Endometrial microvascular endothelial cells (primary cell): ENCODE results near the gene IWS1. TPM values are rescaled to one million over a fixed set of nuclear protein-coding genes. Genes with fewer than 3 reads are reported as not detected.

Experiments used
- in situ Hi-C: cut with HindIII; loops from 2 replicates; pipeline ENCODE4 v1.10.0; 2017; ENCODE audit warnings: low sequenced_read_pairs, low pct_unique_long_range_greater_than_20kb; ENCODE audit errors: inconsistent ontology term
- total RNA-seq: library from RNA; depleted of rRNA; stranded (reverse); fragments of >200 nt; gene quantifications from one replicate; pipeline ENCODE4 v1.2.3, GENCODE V29; 2015; ENCODE audit errors: inconsistent ontology term

IWS1 gene
- total RNA-seq, 1 donor from 2014 or later: 37.9 TPM

GRCh38 chr2:127439343-127439742 is 86.9 kb downstream of the IWS1 start:
- in situ Hi-C loops: no loop called here

DNA sequence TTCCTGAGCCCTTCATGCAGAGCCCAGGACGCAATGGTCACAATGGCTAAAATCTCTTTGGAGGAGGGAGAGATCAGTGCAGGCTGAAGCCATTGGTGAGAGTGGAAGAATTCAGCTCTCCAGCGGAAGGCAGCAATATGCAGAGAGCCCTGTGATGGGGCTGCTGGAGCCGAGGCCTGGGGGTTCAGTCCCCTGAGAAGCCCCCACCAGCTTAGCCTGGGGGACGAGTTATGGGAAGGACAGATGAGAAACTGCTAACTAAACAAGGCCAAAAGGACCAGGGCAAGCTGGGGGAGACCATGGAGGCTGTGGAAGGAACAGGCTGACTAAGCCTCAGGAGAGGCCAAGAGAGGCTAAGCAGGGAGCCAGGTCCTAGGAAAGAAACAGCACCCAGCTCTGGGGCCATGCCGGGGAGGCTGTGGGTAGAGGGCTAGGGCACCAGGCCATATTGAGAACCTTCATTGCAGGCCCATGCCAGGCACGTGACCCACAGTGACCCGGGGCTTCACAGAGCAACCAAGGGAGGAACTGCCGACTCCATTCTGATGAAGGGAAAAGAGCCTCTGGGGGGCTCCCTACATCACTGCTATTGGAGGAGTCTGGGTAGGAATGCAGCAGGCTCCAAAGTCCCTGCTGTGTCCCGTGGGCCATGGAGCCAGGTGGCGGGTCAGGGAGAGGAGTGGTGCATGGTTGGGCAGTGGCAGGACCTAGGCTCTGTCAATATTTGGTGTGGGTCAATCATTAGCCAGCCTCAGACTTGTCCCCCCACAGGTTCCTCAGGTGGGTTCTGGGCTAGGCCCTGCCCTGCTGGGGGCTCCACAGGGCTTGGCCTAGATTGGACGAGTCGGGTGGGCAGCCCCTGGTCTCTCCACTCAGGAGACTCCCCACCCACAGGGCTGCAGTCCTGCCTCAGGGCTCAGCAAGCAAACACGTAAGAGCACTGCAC is 88.2 kb downstream of the IWS1 start:
- in situ Hi-C loops: no loop called here

- in situ Hi-C loops: no loop called here
Measured at GRCh38 chr2:127437056-127437455, 89.2 kb downstream of the IWS1 start.

DNA sequence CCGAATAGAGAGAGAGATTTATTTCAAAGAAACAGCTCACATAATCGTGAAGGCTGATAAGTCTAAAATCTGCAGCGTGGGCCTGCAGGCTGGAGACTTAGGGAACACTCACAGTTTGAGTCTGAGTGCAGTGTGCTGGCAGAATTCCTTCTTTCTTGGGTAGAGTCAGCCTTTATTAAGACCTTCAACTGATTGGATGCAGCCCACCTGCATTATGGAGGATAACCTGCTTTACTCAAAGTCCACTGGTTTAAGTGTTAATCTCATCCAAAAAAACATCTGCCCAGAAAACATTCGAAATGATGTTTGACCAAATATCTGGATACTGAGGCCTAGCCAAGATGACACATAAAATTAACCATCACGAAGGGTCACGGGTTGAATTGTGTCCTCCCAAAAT is 91.8 kb downstream of the IWS1 start:
- in situ Hi-C loops: no loop called here

GRCh38 chr2:127431408-127432023 is 94.8 kb downstream of the IWS1 start:
- in situ Hi-C loops: no loop called here

Other genes starting within 250 kb of the IWS1 start
- gene ERCC3, start 232.3 kb downstream of the IWS1 start, total RNA-seq: 36.1 TPM
- gene MAP3K2, start 138.5 kb downstream of the IWS1 start, total RNA-seq: 18.1 TPM
- not detected for gene PROC, start 108.1 kb downstream of the IWS1 start, total RNA-seq
- gene MYO7B, start 9.2 kb upstream of the IWS1 start, total RNA-seq: 0.19 TPM
- gene GPR17, start 119.7 kb upstream of the IWS1 start, total RNA-seq: not detected
- 34.9 TPM for gene LIMS2, start 149.0 kb upstream of the IWS1 start, total RNA-seq
- 4.9 TPM for gene SFT2D3, start 175.0 kb upstream of the IWS1 start, total RNA-seq